ENCODE results near the gene CAMK2D.
"Not testable (repeated sequence)": the region's sequence is repeated elsewhere in the genome, so short reads cannot be mapped to it uniquely, and the experiment has no call there.

The CAMK2D gene

DNA sequence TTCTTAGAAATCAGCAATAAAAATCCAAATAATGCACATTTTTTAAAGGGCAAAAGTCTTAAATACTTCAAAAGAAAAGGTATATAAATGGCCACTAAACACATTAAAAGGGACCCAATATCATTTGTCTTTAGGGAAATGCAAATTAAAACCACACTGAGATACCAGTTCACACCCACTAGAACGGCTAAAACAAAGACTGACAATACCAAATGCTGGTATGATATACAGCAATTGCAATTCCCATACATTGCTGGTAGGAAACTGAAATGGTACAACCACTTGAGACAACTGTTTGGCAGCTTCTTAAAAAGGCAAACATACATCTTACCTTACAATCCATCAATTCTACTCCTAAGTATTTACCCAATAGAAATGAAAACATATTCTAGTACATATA lies 33.7 kb downstream of the CAMK2D start:
- DNase-seq, result no peak

DNA sequence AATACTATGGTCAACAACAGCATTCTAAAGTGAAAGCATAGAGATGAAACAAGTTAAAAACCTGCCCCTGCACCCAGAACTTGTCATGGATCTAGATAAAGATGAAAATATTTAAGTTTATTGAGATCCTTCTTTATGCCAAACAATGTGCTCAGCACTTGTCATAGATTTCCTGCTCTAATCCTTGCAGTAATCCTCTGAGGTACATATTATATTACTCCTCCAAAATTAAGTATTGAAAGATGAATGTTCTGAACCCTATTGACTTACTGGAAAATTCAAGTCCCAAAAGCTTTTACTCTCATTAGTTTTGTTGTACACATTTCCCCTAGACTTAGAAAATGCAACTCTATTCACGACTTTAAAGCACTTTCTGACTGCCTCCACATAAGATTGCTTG lies 35.6 kb downstream of the CAMK2D start:
- DNase-seq, result no peak

DNA sequence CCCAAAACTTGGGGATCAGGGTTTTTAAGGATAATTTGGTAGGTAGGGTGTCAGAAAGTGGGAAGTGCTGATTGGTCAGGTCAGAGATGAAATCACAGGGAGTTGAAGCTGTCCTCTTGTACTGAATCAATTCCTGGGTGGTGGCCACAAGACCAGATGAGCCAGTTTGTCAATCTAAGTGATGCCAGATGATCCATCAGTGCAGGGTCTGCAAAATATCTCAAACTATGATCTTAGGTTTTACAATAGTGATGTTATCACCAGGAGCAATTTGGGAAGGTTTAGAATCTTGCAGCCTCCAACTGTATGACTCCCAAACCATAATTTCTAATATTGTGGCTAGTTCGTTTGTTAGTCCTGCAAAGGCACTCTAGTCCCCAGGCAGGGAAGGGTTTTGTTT lies 43.3 kb downstream of the CAMK2D start:
- no peak for DNase-seq

DNA sequence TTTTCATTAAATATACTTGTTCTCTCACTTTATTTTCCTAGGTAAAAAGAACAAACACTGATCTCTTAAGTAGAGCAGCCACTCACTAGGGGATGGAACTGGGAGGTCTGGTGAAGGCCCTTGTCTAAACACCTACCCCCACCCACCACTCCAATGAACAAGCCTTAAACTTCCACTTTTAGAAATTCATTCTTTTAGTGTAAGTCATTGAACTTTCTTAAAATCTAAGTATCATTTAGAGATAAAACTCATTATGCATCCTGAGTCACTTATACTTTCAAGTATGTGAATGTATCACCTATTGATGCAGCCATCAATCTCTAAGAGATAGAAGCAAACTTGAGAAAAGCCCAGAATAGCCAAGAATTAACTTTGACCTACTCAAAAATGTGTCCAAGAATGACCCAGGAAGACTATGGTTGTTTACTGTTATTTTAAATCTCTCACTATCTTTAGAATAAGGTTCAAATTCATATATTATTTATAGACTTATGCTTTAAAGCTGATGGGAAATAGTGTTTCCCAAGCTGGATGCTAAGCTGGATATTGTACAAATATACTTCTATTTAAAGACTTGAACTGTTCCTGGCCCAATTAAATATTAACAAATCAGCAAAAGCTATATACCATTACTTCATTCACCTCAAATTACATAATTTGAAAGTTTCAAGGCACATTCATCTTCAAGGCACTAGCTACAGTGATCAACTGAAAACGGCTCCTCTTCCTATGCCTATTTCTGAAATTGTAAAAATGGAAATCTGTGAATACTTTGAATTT lies 49.5 kb downstream of the CAMK2D start:
- DNase-seq, result no peak

DNA sequence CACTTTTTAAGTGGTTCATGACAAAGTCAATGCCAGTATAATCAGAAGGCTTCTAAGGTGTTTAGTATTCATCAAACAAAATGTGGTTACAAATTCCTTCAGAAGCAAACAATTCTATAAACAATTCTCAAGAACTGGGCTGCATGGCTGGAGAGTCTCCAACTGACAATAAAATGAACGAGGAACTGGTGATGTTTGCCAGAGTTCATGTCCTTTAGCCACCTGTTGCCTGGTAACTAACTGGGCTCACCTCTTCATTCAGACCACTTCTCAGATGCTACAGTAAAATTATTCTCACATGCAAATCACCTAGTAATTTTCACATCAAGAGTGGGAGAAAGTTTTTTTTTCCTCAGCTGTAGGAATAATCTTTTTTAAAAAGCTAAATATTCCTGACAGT lies 53.3 kb downstream of the CAMK2D start:
- DNase-seq, result no peak

DNA sequence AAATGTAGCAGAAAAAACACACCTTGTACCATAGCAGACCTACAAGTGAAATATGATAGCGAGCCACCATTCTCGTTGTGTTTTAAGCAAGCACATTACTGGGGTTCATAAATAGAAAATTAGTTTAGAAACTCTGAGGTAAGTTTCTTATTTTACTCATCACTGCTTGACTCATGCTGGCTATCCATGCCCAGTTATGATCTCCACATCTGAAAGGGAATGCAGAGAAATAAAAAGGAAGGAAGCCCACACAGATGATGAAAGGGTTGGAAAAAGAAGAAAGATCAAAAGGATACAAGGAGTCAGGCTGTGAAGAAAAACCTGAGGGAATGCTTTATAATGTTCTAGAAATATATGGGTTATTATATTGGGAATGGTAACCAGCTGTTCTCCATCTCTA lies 54.5 kb downstream of the CAMK2D start:
- DNase-seq, result no peak

DNA sequence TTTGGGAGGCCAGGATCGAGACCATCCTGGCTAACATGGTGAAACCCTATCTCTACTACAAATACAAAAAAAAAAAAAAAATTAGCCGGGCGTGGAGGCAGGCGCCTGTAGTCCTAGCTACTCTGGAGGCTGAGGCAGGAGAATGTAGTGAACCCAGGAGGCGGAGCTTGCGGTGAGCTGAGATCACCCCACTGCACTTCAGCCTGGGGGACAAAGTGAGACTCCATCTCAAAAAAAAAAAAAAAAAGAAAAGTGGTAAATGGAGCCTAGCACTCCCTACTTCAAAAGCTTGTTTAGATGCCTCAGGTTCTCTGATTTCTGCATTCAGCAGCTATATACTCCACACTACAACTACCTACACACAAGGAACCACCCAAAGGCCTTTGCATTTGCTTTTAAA lies 56.4 kb downstream of the CAMK2D start:
- DNase-seq, result not testable (repeated sequence)

DNA sequence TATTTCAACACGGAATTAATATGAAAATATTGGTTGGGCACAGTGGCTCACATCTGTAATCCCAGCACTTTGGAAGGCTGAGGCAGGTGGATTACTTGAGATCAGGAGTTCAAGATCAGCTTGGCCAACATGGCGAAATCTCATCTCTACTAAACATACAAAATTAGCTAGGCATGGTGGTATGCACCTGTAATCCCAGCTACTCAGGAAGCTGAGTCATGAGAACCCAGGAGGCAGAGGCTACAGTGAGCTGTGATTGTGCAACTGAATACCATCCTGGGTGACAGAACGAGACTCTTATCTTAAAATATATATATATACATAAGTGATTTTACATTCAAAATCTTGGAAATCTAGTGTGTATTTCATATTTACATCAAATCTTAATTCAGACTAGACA lies 58.9 kb downstream of the CAMK2D start:
- DNase-seq, result not testable (repeated sequence)

DNA sequence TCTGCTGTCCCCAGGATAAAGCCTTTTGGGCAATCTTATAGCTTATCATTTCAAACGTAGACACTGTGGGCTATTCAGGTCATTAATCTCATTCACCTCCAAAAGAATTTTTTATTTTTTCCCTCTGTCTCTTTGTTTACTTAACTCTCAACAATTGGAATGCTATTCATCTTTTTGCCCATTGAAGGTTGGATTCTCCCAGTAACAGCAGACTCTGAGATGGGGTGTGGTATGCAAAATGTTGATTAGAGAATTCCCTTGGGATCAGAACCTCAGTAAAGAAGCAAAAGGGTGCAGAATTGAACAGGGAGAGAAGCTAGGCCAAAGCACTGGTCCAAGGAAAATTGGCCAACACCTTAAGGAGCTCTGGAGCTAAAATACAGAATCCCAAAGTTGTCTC lies 60.4 kb downstream of the CAMK2D start:
- DNase-seq, result no peak

DNA sequence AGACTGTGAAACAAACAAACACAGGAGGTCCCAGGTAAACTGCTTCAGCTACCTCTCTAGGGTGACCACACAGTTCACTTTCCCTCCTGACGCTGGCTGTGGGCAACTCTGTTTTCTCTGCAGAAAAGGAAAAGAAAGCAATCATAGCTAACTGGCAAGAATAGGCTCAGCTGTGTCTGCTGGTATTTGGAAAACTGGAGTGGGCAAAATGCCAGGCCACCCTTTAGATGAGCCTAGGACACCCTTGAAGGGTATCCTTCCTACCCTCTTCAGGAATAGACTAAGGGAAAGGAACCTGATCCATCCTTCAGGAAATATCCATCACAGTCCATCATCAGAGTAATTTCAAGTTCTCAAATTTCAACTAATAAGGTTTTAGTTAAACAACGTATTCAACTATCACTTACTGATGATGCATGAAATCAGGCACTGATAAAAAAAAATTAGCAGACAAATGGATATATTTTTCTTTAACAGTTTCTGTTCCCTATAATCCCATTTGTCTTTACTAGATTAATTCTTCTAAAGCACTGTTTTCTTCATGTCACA lies 60.9 kb downstream of the CAMK2D start:
- no peak for DNase-seq

DNA sequence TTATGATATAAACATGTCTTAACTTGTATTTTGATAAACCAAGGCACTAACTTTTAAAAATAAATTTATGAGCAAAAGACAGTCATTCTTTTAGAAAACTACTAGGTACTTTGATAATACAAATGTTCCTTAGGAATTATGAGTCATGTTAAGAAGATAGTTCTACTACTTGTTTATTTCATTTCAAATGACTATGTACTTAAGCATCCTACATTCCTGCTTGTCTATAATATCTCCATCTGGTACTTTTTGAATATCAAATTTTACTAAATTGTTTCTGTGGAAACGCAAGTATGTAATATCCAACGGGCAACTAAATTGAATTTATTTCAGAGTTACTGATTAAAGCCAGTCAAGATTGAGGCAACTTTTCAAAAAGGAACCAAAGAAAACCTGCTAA lies 61.8 kb downstream of the CAMK2D start:
- DNase-seq, result no peak

DNA sequence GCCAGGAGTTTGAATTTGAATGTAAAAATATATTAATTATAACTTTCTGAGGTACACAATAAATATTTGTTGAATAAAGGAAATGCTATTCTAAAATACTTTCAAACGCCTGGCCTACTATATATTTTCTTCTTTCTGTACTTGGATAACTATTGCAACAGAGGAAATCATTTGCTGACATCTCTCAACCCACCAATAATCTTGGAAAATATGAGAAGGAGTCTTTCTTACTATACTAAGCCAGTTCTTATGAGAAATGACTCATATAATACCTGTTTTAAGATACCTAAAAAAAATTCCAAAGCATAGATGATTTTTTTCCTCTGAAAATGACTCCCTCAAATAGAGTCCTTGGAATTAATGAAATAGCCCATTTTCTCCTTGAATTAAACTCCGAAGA lies 64.1 kb downstream of the CAMK2D start:
- no peak for DNase-seq

DNA sequence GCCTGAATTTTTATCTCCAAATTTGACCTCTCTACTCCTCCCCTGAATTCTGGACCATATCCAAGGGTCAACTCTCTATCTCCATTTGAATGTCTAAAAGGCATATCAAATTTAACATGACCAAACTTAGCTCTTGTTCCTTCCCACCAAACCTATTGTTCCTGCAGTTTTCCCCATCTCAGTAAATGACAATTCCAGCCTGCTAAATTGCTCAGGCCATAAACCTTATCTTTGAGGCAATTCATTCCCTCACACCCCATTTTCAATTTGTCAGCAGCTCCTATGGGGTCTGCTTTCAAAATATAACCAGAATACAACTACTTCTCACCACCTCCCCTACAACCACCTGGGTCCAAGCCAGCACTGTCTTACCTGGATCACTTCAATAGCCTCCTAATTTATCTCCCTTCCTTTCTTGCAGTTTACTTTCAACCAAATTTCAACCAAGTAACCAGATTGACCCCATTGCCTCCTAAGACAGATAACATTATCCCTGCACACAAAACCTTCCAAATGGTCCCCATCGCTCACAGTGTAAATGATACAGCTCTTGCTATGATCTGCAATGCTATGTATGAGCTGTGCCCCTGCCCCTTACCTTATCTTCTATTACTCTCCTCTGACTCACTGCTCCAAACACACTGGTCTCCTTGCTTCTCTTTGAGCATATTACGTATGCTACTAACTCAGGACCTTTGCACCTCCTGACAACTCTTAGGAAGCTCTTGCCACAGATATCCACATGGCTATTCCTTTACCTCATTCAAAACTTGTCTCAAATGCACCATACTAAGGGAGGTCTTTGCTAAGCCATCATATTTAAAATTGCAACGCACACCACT lies 66.0 kb downstream of the CAMK2D start:
- no peak for DNase-seq

DNA sequence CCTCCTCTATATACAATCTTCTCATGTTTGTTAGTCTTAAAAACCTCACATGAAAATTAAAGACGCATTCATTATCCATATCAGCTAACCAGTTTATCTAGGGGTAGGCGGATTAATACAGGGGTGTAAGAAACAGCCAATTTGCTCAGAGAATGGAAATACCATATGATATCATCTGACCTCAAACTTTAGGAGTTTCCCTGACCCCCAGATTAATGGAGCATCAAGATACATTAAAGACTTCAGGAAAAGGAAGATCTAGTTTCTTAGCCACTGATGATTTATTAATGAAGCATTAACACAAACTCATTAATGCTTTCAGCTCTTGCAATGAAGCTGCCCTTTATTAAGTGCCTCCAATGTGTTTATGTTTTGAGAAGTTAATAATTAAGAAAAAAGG lies 67.5 kb downstream of the CAMK2D start:
- no peak for DNase-seq

DNA sequence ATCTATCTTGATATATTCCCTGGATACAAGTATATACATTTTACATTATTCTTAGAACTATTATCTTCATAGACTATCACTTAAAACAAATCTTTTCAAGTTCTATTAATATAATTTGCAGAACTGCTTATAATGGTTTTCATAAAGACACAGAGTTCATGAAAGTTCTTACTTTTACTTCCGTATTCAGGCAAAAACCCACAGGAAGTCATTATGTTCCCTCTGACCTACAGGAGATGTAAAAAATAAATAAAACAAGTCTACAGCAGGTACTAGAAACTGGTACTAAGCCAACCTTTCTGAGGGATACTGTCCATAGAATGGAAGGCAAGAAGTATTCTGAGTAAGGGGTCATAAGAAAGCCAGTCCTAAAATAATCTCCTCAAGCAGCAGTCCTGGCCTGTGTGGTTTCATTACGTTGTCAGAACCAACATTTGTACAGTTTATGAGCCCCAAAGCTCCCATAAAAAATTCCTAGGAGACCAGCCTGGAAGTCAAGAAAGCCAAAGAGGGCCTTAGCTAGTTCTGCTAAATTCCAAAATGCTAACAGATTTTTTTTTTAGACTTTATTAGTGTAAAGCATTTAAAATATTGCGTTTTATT lies 68.6 kb downstream of the CAMK2D start:
- peak; percentile 70 for DNase-seq

DNA sequence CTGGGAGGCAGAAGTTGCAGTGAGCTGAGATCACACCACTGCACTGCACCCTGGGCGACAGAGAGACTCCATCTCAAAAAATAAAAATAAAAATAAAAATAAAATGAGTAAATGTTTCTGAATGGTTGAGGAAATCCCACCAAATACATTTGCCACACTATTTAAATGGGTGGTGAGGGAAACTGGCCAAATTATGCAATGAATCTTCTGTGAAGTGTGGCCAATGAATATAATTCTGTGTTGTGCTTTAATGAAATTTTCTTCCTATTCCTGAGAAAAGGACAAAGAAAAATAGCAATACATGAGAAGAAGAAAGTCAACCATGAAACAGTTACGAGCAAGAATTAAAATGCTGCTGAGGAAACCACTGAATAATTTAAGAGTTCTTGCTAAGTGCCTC lies 69.9 kb downstream of the CAMK2D start:
- DNase-seq, result no peak

DNA sequence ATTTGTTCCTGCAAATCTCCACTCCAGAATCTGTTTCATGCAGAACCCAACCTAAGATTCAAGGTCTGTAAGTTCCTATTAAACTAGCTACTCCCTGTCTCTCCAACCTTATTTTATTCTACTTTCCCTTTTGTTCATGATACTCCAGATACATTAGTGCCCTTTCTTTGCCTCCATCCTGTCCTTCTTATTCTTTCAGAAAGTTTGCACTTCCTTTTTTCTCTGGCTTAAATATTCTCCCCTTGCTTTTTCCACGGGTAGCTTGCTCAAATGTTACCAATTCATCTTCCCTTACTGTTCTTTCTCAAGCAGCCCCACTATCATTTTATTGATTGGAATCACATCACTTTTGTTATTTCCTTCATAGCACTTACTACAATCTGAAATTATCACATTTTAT lies 72.1 kb downstream of the CAMK2D start:
- DNase-seq, result peak; percentile 25

DNA sequence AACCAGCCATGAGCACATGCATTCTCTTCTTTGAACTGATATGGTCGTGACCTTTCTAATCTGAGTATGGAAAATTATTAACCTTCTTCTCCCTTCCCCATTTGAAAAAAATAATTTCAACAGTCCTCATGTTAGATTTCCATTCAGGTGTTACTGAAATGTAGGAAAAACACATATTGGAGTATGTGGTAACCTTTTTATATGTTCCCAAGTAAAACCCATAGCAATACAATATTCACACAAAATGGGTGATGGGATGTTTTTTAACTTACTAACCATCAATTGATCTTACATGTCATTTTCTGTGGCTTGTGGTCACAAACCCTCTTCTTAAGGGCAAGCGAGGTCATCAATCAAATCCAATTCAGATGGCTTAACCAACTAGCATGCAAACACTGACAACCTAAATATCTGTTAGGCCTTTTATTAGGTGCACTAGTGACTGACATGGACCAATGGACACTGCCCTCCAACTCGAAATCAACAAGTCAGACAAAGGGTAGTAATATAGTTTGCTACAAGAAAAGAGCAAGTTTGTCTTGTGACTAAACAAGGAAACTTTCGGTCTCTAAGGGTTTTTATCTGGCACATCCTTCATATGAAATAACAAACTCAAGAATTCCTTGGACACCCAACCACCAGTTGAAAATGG lies 74.3 kb downstream of the CAMK2D start:
- DNase-seq, result peak; percentile 60

DNA sequence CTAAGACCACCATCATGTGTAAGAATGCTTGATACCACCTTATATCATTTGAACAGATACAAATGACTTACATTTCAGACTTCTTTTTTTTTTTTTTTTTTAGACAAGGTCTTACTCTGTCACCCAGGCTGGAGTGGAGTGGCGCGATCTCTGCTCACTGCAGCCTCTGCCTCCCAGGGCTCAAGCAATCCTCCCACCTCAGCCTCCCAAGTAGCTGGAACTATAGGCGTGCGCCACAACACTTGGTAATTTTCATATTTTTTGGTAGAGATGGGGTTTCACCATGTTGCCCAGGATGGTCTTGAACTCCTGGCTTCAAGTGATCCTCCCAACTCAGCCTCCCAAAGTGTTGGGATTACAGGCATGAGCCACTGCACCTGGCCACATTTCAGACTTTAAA lies 76.4 kb downstream of the CAMK2D start:
- not testable (repeated sequence) for DNase-seq

DNA sequence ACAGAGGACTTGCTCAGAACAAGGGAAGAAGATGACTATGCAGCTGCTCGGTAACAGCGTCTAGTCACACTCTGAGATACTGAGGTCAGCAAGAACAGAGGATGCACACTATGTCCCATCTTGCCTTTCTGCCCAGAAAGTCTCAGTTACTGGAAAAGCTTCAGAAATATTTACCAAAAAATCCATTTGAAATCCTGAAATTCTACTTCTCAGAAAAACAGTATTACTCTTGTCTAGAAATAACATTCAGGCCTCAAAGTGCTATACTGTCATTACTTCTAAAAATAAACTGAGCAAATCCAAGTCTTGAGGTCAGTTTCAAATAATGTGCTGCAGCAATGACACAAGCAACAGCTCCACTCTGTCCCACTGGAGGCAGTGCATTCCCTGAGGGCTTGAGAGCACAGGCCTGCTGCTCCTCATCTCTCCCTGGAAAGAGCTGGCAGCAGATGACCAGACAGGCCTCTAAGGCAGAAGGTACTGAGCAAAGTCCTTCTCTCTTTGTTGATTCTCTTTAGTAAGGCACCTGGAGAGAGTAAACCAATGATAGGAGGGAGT lies 76.9 kb downstream of the CAMK2D start:
- DNase-seq, result peak; percentile 5

DNA sequence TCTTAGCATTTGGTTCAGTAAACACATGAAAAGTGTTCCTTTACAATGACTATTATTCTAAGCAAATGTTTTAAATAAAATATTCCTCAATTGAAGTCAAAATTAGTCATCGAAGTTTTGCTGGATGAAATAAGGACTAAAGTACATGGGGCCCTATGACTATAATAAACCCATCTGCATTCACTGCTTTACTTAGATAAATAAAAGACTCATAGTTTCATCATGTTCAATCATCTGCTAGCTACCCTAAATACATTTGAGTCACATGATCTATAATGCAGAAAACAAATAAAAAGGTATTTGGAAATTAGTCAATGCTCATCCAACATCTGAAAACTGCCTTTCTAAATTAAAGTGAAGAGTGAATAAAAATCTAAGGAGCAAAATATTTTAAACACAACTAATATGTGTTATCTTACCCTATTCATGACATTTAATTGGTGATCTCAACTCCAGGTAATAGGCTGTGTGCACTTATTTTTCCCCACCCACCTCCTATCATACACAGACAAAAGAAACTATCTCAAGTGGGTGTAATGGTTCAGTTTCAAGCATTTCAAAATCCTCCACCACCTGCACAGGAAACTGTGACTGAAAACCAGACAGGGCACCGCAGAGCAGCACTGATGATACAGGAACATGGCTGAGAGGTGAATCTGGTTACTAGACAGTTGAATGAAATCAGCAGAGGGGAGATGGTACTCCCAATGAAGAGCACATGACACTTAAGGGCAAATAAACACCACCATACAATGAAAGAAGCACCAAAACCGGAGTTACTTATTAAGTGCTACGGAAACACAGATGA lies 78.6 kb downstream of the CAMK2D start:
- no peak for DNase-seq

DNA sequence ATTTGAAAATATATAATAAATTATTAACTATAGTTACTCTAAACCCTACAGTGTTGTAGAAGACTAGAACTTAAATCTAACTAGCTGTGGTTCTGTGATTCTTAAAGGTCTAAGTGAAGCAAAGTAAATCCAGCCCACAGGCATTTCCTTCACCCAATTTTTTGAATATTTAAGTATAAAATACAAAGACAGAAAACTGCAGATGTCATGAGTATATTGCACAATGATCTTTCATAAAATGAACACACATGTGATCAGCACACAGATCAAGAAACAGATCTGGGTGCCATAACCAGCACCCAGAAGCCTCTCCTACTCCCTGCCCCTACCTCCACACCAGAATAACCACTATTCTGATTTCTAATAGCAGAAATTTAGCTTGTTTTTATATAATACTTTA lies 82.9 kb downstream of the CAMK2D start:
- DNase-seq, result no peak

Data from MV-4-11 (cell line).